Muscle of leg (tissue), 11 donors: Measurements from ENCODE around the gene FAM187B. TPM values are rescaled to one million over a fixed set of nuclear protein-coding genes. Genes with fewer than 3 reads are reported as not detected.
"Not testable (repeated sequence)": the region's sequence is repeated elsewhere in the genome, so short reads cannot be mapped to it uniquely, and the experiment has no call there.

ENCODE experiments used
- DNase-seq: peaks from one replicate; pipeline ENCODE4 v3.0.0; 2013
- H3K27ac ChIP-seq: one replicate; pipeline ENCODE4 v1.5.1; 2013; ENCODE audit warnings: mild to moderate bottlenecking, low read length, control low read depth
- H3K27me3 ChIP-seq: one replicate; pipeline ENCODE4 v1.6.1; 2013; ENCODE audit warnings: low read length; ENCODE audit not compliant: control insufficient read depth, insufficient read depth
- H3K36me3 ChIP-seq: one replicate; pipeline ENCODE4 v1.6.1; 2013; ENCODE audit warnings: low read length; ENCODE audit not compliant: control insufficient read depth, insufficient read depth
- H3K4me1 ChIP-seq: one replicate; pipeline ENCODE4 v1.6.1; 2013; ENCODE audit warnings: low read length; ENCODE audit not compliant: control insufficient read depth, insufficient read depth
- H3K4me3 ChIP-seq: one replicate; pipeline ENCODE4 v1.5.1; 2013; ENCODE audit warnings: low read length, control low read depth
- H3K9me3 ChIP-seq: replicated peaks from 2 replicates; pipeline ENCODE4 v1.6.1; 2013; ENCODE audit warnings: low read depth, low read length; ENCODE audit not compliant: control insufficient read depth
- WGBS: methylation state at CpG from one replicate; pipeline ENCODE4 v1.1.5; 2013; ENCODE audit warnings: missing lambda C conversion rate; ENCODE audit not compliant: insufficient coverage; 5-methylcytosine and 5-hydroxymethylcytosine counted together
- polyA plus RNA-seq, 8 donors: library from polyadenylated mRNA; unstranded; fragments of 120-200 nt; gene quantifications; one replicate each; pipeline versions ENCODE4 v1.2.1 to v1.2.3, GENCODE V29; 2013; ENCODE audit warnings: inconsistent platforms in 1 of 8, low replicate concordance in 1 of 8; ENCODE audit not compliant: insufficient read length in 8 of 8, insufficient read depth in 1 of 8
- total RNA-seq: library from RNA; stranded (reverse); fragments of 120-200 nt; gene quantifications from one replicate; pipeline ENCODE4 v1.2.4, GENCODE V29; 2013

Gene FAM187B
- total and polyA plus RNA-seq, 9 donors, result not detected

DNA sequence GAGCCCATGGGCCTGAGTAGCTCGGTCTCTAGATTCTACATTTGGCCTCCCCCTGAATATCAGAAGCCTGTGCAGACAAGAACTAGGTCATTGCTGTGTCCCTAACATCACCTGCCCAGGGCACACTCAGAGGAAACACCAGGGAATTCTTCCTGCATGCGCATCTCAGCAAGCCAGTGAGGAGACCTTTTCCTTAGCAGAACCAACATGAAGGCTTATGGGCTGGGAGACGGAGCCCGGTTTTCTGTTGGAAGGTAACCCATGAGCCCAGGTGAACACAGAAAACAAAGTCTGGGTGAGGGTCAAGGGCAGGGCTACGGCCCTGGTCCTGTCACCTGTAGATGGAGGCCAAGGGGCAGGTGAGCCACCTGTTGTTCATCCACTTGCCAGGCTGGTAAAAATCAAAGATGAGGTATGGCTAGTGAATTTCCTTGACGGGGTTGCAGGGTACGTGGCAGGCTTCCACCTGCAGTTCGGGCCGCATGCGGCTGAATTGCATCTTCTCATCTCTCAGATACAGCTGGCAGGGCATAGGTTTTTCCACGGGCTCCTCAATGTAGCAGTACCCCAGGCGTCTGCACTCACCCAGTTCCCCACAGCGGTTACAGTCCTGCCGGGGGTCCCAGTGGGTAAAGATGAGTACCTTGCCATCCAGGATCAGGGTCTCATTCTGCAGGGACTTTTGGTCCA lies 3.6 kb upstream of the FAM187B start:
- WGBS, result 82% methylated on average over 13 of the region's 14 CpGs
- peaks cover 8% of the 10 kb centered on the region for H3K27me3 ChIP-seq

DNA sequence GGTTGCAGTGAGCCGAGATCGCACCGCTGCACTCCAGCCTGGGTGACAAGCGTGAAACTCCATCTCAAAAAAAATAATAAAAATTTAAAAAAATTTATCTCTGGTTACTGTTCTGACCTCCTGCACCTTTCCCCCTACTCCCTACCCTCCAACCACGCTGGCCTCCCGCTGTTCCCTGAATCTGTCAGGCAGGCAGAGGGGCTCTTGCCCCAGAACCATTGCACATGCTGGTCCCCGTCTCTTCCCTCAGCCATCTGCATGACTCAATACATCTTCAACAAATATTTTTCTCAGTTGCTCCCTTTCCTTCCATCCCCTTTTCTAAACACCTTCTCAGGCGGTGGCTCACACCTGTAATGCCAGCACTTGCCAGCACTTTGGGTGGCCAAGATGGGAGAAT lies 1.1 kb upstream of the FAM187B start:
- Histone ChIP-seq H3K4me1 (no peaks in the 10 kb centered on the region), H3K27ac (no peak overlapping the region), H3K27me3 (peaks cover 10% of the 10 kb centered on the region), H3K4me3 (no peak overlapping the region), H3K36me3 (no peaks in the 10 kb centered on the region), H3K9me3 (no peaks in the 10 kb centered on the region)
- 60% methylated on average over 4 of the region's 8 CpGs for WGBS
- no peak for DNase-seq

More for the DNA sequence above, 3.6 kb upstream of the FAM187B start:
- DNase-seq, result no peak
- H3K36me3 ChIP-seq, result no peaks in the 10 kb centered on the region
- H3K27ac ChIP-seq, result no peak overlapping the region
- no peaks in the 10 kb centered on the region for H3K4me1 ChIP-seq
- no peaks in the 10 kb centered on the region for H3K9me3 ChIP-seq
- H3K4me3 ChIP-seq, result no peak overlapping the region

DNA sequence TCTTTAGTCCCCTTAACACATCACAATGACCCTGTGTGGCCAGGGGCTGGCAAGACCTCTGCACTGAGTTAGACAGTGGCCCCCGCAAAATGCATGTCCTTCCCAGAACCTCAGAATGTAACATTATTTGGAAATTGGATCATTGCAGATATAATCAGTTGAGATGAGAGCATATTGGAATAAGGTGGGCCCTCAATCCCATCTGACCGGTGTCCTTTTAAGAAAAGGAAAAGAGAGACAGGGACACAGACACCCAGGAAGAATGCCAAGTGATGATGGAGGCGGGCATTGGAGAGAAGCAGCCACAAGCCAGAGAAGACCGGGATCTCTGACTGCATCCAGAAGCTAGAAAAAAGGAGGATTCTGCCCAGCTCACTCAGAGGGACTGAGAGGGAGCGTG lies 1.8 kb downstream of the FAM187B start:
- Histone ChIP-seq H3K4me1 (no peaks in the 10 kb centered on the region), H3K27ac (no peak overlapping the region), H3K36me3 (no peaks in the 10 kb centered on the region), H3K9me3 (peaks cover 2% of the 10 kb centered on the region), H3K4me3 (no peak overlapping the region), H3K27me3 (peaks cover 6% of the 10 kb centered on the region)
- DNase-seq, result no peak
- 79% methylated on average over 4 of the region's 5 CpGs for WGBS

GRCh38 chr19:35225951-35226350 lies 2.6 kb downstream of the FAM187B start:
- no peak for DNase-seq
- WGBS, result 74% methylated on average over 4 of the region's 6 CpGs
- Histone ChIP-seq H3K27me3 (peaks cover 6% of the 10 kb centered on the region), H3K9me3 (peaks cover 2% of the 10 kb centered on the region), H3K27ac (no peak overlapping the region), H3K4me1 (no peaks in the 10 kb centered on the region), H3K4me3 (no peak overlapping the region), H3K36me3 (no peaks in the 10 kb centered on the region)

- WGBS, result 33% methylated on average over 32 of the region's 41 CpGs
- peaks cover 6% of the 10 kb centered on the region for H3K27me3 ChIP-seq
- H3K4me1 ChIP-seq, result no peaks in the 10 kb centered on the region
- H3K9me3 ChIP-seq, result peaks cover 2% of the 10 kb centered on the region
- H3K36me3 ChIP-seq, result no peaks in the 10 kb centered on the region
- H3K4me3 ChIP-seq, result no peak overlapping the region
- H3K27ac ChIP-seq, result no peak overlapping the region
- no peak for DNase-seq
Measured at GRCh38 chr19:35224681-35225571, 3.6 kb downstream of the FAM187B start.

- no peak overlapping the region for H3K4me3 ChIP-seq
- H3K36me3 ChIP-seq, result no peaks in the 10 kb centered on the region
- no CpG with 5 or more reads among the region's 4 CpGs for WGBS
- no peak overlapping the region for H3K27ac ChIP-seq
- H3K4me1 ChIP-seq, result no peaks in the 10 kb centered on the region
- H3K27me3 ChIP-seq, result peaks cover 6% of the 10 kb centered on the region
- DNase-seq, result no peak
- peaks cover 2% of the 10 kb centered on the region for H3K9me3 ChIP-seq
Measured at GRCh38 chr19:35223862-35224505, 4.6 kb downstream of the FAM187B start.

- H3K9me3 ChIP-seq, result peaks cover 2% of the 10 kb centered on the region
- H3K27me3 ChIP-seq, result peaks cover 6% of the 10 kb centered on the region
- H3K4me3 ChIP-seq, result no peak overlapping the region
- 53% methylated on average over 4 of the region's 6 CpGs for WGBS
- no peak for DNase-seq
- no peaks in the 10 kb centered on the region for H3K4me1 ChIP-seq
- no peaks in the 10 kb centered on the region for H3K36me3 ChIP-seq
- no peak overlapping the region for H3K27ac ChIP-seq
Measured at GRCh38 chr19:35223084-35223790, 5.3 kb downstream of the FAM187B start.

DNA sequence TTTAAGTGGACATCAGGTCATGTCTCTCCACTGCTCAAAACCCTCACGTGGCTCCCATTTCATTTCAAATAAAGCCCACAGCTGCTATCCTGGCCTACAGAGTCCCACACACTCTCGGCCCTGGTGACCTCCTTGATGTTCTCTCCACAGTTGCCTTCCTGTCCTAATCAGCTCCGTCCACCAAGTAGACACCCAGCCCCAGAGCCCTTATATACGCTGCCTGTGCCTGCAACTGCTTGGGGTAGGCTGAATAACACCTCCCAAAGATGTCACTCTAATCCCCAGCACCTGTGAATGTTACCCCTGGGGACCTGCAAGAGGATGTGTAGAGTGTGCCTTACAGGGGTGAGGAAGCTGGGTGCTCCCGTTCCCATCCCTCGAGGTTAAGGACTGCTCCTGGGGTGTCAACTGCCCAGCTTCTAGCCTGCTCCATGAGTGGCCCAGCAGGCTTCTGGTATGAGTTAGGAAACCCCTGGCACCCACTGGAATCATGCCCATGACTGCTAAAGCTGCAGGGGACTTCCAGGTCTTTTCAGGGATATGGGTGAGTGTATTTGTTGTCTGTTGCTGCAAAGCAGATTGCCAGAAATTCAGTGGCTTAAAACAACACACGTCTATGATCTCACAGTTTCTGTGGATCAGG lies 6.0 kb downstream of the FAM187B start:
- DNase-seq, result no peak
- H3K4me1 ChIP-seq, result no peaks in the 10 kb centered on the region
- no peaks in the 10 kb centered on the region for H3K36me3 ChIP-seq
- H3K9me3 ChIP-seq, result peaks cover 2% of the 10 kb centered on the region
- H3K27me3 ChIP-seq, result peaks cover 2% of the 10 kb centered on the region
- WGBS, result 76% methylated on average over 5 of the region's 7 CpGs
- H3K27ac ChIP-seq, result no peak overlapping the region
- H3K4me3 ChIP-seq, result no peak overlapping the region

DNA sequence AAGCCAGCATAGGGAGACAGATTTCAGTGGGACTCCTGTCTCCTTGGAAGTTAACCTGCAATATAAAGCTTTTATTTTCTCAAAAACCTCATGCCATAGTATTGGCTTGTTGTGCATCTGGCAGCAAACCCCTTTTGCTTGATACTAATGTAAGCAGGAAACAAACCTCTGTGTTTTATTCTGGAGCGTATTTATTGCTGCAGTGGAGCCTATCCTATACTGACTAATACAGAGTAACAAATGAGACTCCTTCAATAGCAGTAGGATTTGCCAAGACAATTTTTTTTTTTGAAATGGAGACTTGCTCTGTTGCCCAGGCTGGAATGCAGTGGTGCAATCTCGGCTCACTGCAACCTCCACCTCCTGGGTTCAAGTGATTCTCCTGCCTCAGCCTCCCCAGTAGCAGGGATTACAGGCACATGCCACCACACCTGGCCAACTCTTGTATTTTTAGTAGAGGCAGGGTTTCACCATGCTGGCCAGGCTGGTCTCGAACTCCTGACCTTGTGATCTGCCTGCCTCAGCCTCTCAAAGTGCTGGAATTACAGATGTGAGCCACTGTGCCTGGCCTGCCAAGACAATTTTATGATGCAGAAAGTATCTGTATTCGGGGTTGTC lies 7.5 kb downstream of the FAM187B start:
- not testable (repeated sequence) for DNase-seq, H3K4me3 ChIP-seq, H3K4me1 ChIP-seq, H3K36me3 ChIP-seq, H3K27me3 ChIP-seq, H3K27ac ChIP-seq, H3K9me3 ChIP-seq
- 79% methylated on average over 2 of the region's 4 CpGs for WGBS
